Measurements from ENCODE around the gene SCGB1D4. TPM values are rescaled to one million over a fixed set of nuclear protein-coding genes. Genes with fewer than 3 reads are reported as not detected.

The SCGB1D4 gene
- total RNA-seq, 1 experiment from 2014 or later, result not detected

DNA sequence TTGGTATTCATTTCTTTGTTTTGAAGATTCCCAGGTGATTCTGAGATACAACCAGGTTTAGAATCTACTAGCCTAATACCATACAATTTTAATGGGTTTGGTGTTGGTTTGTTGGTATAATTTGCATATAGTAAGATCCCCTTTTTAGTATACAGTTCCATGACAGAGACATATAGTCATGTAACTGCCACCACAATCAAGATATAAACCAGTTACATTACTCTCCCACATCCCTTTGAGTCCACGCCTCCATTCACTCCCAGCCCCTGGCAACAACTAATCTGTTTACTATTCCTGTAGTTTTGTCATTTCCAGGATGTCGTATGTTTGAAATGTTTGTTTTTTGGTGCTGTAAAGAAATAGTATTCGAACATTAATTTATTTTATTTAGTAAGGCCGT, 42.7 kb upstream of the SCGB1D4 start:
- WGBS (ENCODE audit: extremely low coverage, insufficient read length, low lambda C conversion rate), result 100% methylated on average over 2 of the region's 4 CpGs
- Histone ChIP-seq H3K18ac (ENCODE audit: insufficient read length, low read depth, low read length) (no peak overlapping the region), H2BK5ac (ENCODE audit: insufficient read length, low read length) (no peak overlapping the region), H4K91ac (ENCODE audit: insufficient read length, low read depth, low read length) (no peak overlapping the region), H3K23ac (ENCODE audit: insufficient read length, low read depth, low read length) (no peak overlapping the region), H2AK5ac (ENCODE audit: insufficient read length, low read length) (no peak overlapping the region), H2BK120ac (ENCODE audit: low read depth, low read length, poor library complexity, severe bottlenecking) (no peak overlapping the region), H2BK20ac (ENCODE audit: low read depth, low read length, poor library complexity, severe bottlenecking) (no peak overlapping the region), H3K9ac (ENCODE audit: extremely low read depth, insufficient read length, low read length) (no peak overlapping the region), H3K4me1 (ENCODE audit: insufficient read depth, low read length) (no peaks in the 10 kb centered on the region; the same call in 1 of the 2 replicates), H3T11ph (ENCODE audit: low read length) (no peak overlapping the region), H2BK12ac (ENCODE audit: insufficient read length, low read depth, low read length) (no peak overlapping the region), H3K27ac (ENCODE audit: insufficient read length, low read depth, low read length) (no peak overlapping the region), H3K4me2 (ENCODE audit: insufficient read depth, insufficient read length, low read length) (no peak overlapping the region), H3K56ac (ENCODE audit: insufficient read length, low read depth, low read length) (no peak overlapping the region), H4K5ac (ENCODE audit: insufficient read length, low read depth, low read length) (no peak overlapping the region), H2AFZ (ENCODE audit: low read length) (no peak overlapping the region), H3K14ac (ENCODE audit: insufficient read depth, low read length) (no peak overlapping the region), H4K8ac (replicated peaks; ENCODE audit: insufficient read length, low read depth, low read length) (no peak overlapping the region), H3K9me3 (ENCODE audit: control insufficient read depth, low read depth, low read length) (no peaks in the 10 kb centered on the region), H3K27me3 (ENCODE audit: insufficient read depth, low read length) (no peaks in the 10 kb centered on the region), H3K79me2 (ENCODE audit: insufficient read depth, low read length) (no peaks in the 10 kb centered on the region), H3K79me1 (ENCODE audit: insufficient read depth, low read depth, low read length, poor library complexity, severe bottlenecking) (no peaks in the 10 kb centered on the region), H2BK15ac (ENCODE audit: low read depth, low read length) (no peak overlapping the region), H4K20me1 (ENCODE audit: control insufficient read depth, insufficient read depth, insufficient read length) (no peaks in the 10 kb centered on the region), H3K23me2 (ENCODE audit: insufficient read length, low read depth, low read length, poor library complexity, severe bottlenecking) (peaks cover 5% of the 10 kb centered on the region), H3K4ac (ENCODE audit: low read depth, low read length) (no peak overlapping the region)
- Mint-ChIP-seq H3K36me3 (ENCODE audit: insufficient read depth in 1 of 3, low read depth in 3 of 3) (peaks cover 2 to 31% (median 14%) of the 10 kb centered on the region in 3 experiments; a peak in 6 of 7 replicates), H3K27me3 (ENCODE audit: low read depth) (peaks cover 11% of the 10 kb centered on the region), H3K27ac (no peak overlapping the region; a peak in 1 of 7 replicates), H3K4me1 (peaks cover 12 to 13% of the 10 kb centered on the region in 2 experiments), H3K9me3 (no peaks in the 10 kb centered on the region), H3K4me3 (no peak overlapping the region)
- no peak for DNase-seq
- TF ChIP-seq, protein P1, sequence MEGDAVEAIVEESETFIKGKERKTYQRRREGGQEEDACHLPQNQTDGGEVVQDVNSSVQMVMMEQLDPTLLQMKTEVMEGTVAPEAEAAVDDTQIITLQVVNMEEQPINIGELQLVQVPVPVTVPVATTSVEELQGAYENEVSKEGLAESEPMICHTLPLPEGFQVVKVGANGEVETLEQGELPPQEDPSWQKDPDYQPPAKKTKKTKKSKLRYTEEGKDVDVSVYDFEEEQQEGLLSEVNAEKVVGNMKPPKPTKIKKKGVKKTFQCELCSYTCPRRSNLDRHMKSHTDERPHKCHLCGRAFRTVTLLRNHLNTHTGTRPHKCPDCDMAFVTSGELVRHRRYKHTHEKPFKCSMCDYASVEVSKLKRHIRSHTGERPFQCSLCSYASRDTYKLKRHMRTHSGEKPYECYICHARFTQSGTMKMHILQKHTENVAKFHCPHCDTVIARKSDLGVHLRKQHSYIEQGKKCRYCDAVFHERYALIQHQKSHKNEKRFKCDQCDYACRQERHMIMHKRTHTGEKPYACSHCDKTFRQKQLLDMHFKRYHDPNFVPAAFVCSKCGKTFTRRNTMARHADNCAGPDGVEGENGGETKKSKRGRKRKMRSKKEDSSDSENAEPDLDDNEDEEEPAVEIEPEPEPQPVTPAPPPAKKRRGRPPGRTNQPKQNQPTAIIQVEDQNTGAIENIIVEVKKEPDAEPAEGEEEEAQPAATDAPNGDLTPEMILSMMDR (conservative IDR thresholded peaks at IDR 0.05), result no peak

Data from H9 (cell line).